OCI-LY7 (cell line): Measurements from ENCODE around the gene HRH3. TPM values are rescaled to one million over a fixed set of nuclear protein-coding genes. Genes with fewer than 3 reads are reported as not detected.

Experiments used
- BruUV-seq: library from RNA; stranded (reverse); fragments of 400-500 nt; replicated peaks from 2 replicates; lab custom pipeline; 2021; lab: Mats Ljungman, UMichigan
- CTCF ChIA-PET: fragments of 300-600 bp; sonication (Branson Sonifier 250); formaldehyde crosslinking; loops from one replicate; lab custom pipeline; 2022; ENCODE audit warnings: antibody characterized with exemption; ENCODE audit not compliant: unreplicated experiment; lab: Charles Lee
- POLR2A ChIA-PET: fragments of 300-600 bp; sonication (Branson Sonifier 250); formaldehyde crosslinking; loops from one replicate; lab custom pipeline; 2022; ENCODE audit warnings: antibody characterized with exemption; lab: Charles Lee
- DNase-seq: peaks from one replicate; pipeline ENCODE4 v3.0.0-alpha.2; 2015; ENCODE audit warnings: low spot score
- H2AFZ ChIP-seq: fragments of 200-600 bp; sonication (generic), shearing (Covaris generic); 2 replicates; pipeline ENCODE4 v1.6.1; 2014; ENCODE audit warnings: mild to moderate bottlenecking, antibody characterized with exemption, low read length, moderate library complexity
- H3K27ac ChIP-seq: fragments of 200-600 bp; sonication (generic); 2 replicates; pipeline ENCODE4 v1.5.1; 2014; ENCODE audit warnings: mixed run types, low read depth, mild to moderate bottlenecking, moderate library complexity, low read length, inconsistent platforms; ENCODE audit not compliant: poor library complexity, severe bottlenecking
- H3K36me3 ChIP-seq: fragments of 200-600 bp; sonication (generic); 2 replicates; pipeline ENCODE4 v1.6.1; 2014; ENCODE audit warnings: mild to moderate bottlenecking, antibody characterized with exemption, low read length, moderate library complexity, mixed read lengths; ENCODE audit not compliant: insufficient read depth
- H3K4me1 ChIP-seq: fragments of 200-600 bp; sonication (generic); 2 replicates; pipeline ENCODE4 v1.5.1; 2014; ENCODE audit warnings: mild to moderate bottlenecking, low read length; ENCODE audit not compliant: insufficient read depth, poor library complexity, severe bottlenecking
- H3K4me2 ChIP-seq: fragments of 200-600 bp; sonication (generic); 2 replicates; pipeline ENCODE4 v1.6.1; 2014; ENCODE audit warnings: mild to moderate bottlenecking, low read length
- H3K4me3 ChIP-seq: fragments of 200-600 bp; sonication (generic); 2 replicates; pipeline ENCODE4 v1.5.1; 2014; ENCODE audit warnings: mild to moderate bottlenecking, low read depth, low read length; ENCODE audit not compliant: poor library complexity, severe bottlenecking
- H3K79me2 ChIP-seq: fragments of 200-600 bp; sonication (generic); 2 replicates; pipeline ENCODE4 v1.6.1; 2016; ENCODE audit warnings: low read depth, mild to moderate bottlenecking, low read length, moderate library complexity, mixed read lengths; ENCODE audit not compliant: insufficient read depth
- H3K9me2 ChIP-seq: fragments of 200-600 bp; sonication (generic); 2 replicates; pipeline ENCODE4 v1.6.1; 2016; ENCODE audit warnings: mild to moderate bottlenecking, low read length, mixed read lengths; ENCODE audit not compliant: insufficient read depth
- H3K9me3 ChIP-seq: fragments of 200-600 bp; sonication (generic); 2 replicates; pipeline ENCODE4 v1.6.1; 2014; ENCODE audit warnings: mild to moderate bottlenecking, mixed run types, low read length, mixed read lengths
- H4K20me1 ChIP-seq: fragments of 200-600 bp; sonication (generic); 2 replicates; pipeline ENCODE4 v1.6.1; 2014; ENCODE audit warnings: mild to moderate bottlenecking, antibody characterized with exemption, low read length, moderate library complexity, mixed read lengths; ENCODE audit not compliant: insufficient read depth
- EZH2phosphoT487 ChIP-seq: fragments of 200-600 bp; sonication (generic); IDR thresholded peaks from 2 replicates; pipeline ENCODE4 v1.6.1; 2018; ENCODE audit warnings: low read depth, borderline replicate concordance, mild to moderate bottlenecking, mixed run types, antibody characterized with exemption, low read length, moderate library complexity, mixed read lengths
- intact Hi-C: fragments of 100-400 bp; cut with micrococcal nuclease; formaldehyde crosslinking; loops from one replicate; pipeline ENCODE4 v1.10.0; 2022; ENCODE audit not compliant: unreplicated experiment
- total RNA-seq, 2 experiments: library from RNA; depleted of rRNA in 1 of 2; stranded (reverse); fragments of >200 nt in 1 of 2; shearing (Covaris generic) in 1 of 2; gene quantifications; 2 replicates each; pipeline ENCODE4 v1.2.3, GENCODE V29; 2014 to 2022
- TF ChIP-seq, protein P1 (sequence below): fragments of 200-600 bp; sonication (generic); conservative IDR thresholded peaks from 2 replicates; pipeline ENCODE4 v1.5.1; 2014; ENCODE audit warnings: mild to moderate bottlenecking, antibody characterized with exemption, low read length, moderate library complexity, mixed read lengths

Gene HRH3
- total RNA-seq, 2 experiments from 2014 or later, result not detected

- H3K9me3 ChIP-seq, result no peaks in the 10 kb centered on the region
- H3K27ac ChIP-seq, result no peak overlapping the region
- CTCF ChIA-PET, result no interaction called here
- no peak for TF ChIP-seq EZH2phosphoT487
- TF ChIP-seq, protein P1, sequence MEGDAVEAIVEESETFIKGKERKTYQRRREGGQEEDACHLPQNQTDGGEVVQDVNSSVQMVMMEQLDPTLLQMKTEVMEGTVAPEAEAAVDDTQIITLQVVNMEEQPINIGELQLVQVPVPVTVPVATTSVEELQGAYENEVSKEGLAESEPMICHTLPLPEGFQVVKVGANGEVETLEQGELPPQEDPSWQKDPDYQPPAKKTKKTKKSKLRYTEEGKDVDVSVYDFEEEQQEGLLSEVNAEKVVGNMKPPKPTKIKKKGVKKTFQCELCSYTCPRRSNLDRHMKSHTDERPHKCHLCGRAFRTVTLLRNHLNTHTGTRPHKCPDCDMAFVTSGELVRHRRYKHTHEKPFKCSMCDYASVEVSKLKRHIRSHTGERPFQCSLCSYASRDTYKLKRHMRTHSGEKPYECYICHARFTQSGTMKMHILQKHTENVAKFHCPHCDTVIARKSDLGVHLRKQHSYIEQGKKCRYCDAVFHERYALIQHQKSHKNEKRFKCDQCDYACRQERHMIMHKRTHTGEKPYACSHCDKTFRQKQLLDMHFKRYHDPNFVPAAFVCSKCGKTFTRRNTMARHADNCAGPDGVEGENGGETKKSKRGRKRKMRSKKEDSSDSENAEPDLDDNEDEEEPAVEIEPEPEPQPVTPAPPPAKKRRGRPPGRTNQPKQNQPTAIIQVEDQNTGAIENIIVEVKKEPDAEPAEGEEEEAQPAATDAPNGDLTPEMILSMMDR, result no peak
- POLR2A ChIA-PET, result no interaction called here
- no peaks in the 10 kb centered on the region for H3K79me2 ChIP-seq
- no peak for DNase-seq
- no TSS peak for BruUV-seq
- intact Hi-C loops, result no loop called here
- no peaks in the 10 kb centered on the region for H3K4me1 ChIP-seq
- no peaks in the 10 kb centered on the region for H4K20me1 ChIP-seq
- no peaks in the 10 kb centered on the region for H3K36me3 ChIP-seq
- no peak overlapping the region for H3K4me2 ChIP-seq
- H3K4me3 ChIP-seq, result no peak overlapping the region
- no peak overlapping the region for H2AFZ ChIP-seq
- H3K9me2 ChIP-seq, result no peaks in the 10 kb centered on the region
These were observed 11.2 kb upstream of the HRH3 start for GRCh38 chr20:62231292-62231691.

GRCh38 chr20:62230696-62231095 lies 10.6 kb upstream of the HRH3 start:
- H3K27ac ChIP-seq, result no peak overlapping the region
- intact Hi-C loops, result no loop called here
- H2AFZ ChIP-seq, result no peak overlapping the region
- H3K9me2 ChIP-seq, result no peaks in the 10 kb centered on the region
- no peaks in the 10 kb centered on the region for H4K20me1 ChIP-seq
- POLR2A ChIA-PET, result no interaction called here
- no peak for DNase-seq
- no peak for TF ChIP-seq EZH2phosphoT487
- TF ChIP-seq, protein P1, result no peak
- H3K4me3 ChIP-seq, result no peak overlapping the region
- H3K36me3 ChIP-seq, result no peaks in the 10 kb centered on the region
- H3K79me2 ChIP-seq, result no peaks in the 10 kb centered on the region
- CTCF ChIA-PET, result no interaction called here
- H3K4me1 ChIP-seq, result no peaks in the 10 kb centered on the region
- H3K9me3 ChIP-seq, result no peaks in the 10 kb centered on the region
- H3K4me2 ChIP-seq, result no peak overlapping the region
- BruUV-seq, result no TSS peak

GRCh38 chr20:62230276-62230675 lies 10.2 kb upstream of the HRH3 start:
- intact Hi-C loops, result no loop called here
- no peak overlapping the region for H3K4me3 ChIP-seq
- no peaks in the 10 kb centered on the region for H3K9me3 ChIP-seq
- ChIA-PET POLR2A (no interaction called here), CTCF (no interaction called here)
- H2AFZ ChIP-seq, result no peak overlapping the region
- H3K4me2 ChIP-seq, result no peak overlapping the region
- H3K4me1 ChIP-seq, result no peaks in the 10 kb centered on the region
- no TSS peak for BruUV-seq
- H3K27ac ChIP-seq, result no peak overlapping the region
- no peaks in the 10 kb centered on the region for H3K9me2 ChIP-seq
- H3K79me2 ChIP-seq, result no peaks in the 10 kb centered on the region
- no peaks in the 10 kb centered on the region for H4K20me1 ChIP-seq
- no peaks in the 10 kb centered on the region for H3K36me3 ChIP-seq
- no peak for TF ChIP-seq EZH2phosphoT487
- TF ChIP-seq, protein P1, result no peak
- no peak for DNase-seq
